GM21360 (cell line): ENCODE data around the gene MRPL34.

Source experiments
- ATAC-seq: cut with Tn5 transposase; IDR thresholded peaks from one replicate; pipeline ENCODE4 v1.9.1; 2021; ENCODE audit warnings: mild to moderate bottlenecking, moderate library complexity; ENCODE audit not compliant: unreplicated experiment

Gene MRPL34

GRCh38 chr19:17340302-17340870 lies 34.7 kb downstream of the MRPL34 start:
- ATAC-seq, result no peak

- no peak for ATAC-seq
These were observed 35.2 kb downstream of the MRPL34 start for GRCh38 chr19:17340871-17341357.

- ATAC-seq, result no peak
These were observed 35.7 kb downstream of the MRPL34 start for GRCh38 chr19:17341386-17341785.

- ATAC-seq, result no peak
These were observed 36.2 kb downstream of the MRPL34 start for GRCh38 chr19:17341845-17342244.

- no peak for ATAC-seq
These were observed 40.5 kb downstream of the MRPL34 start for GRCh38 chr19:17346109-17346671.

GRCh38 chr19:17347361-17347760 lies 41.7 kb downstream of the MRPL34 start:
- ATAC-seq, result no peak

GRCh38 chr19:17347877-17348276 lies 42.2 kb downstream of the MRPL34 start:
- ATAC-seq, result no peak

GRCh38 chr19:17348700-17349099 lies 43.0 kb downstream of the MRPL34 start:
- ATAC-seq, result no peak

- ATAC-seq, result no peak
These were observed 46.3 kb downstream of the MRPL34 start for GRCh38 chr19:17351815-17352435.

GRCh38 chr19:17352608-17353280 lies 47.1 kb downstream of the MRPL34 start:
- ATAC-seq, result no peak

- no peak for ATAC-seq
These were observed 47.7 kb downstream of the MRPL34 start for GRCh38 chr19:17353386-17353785.
